SK-N-SH (cell line): ENCODE measurements around the gene TRIM47. TPM values are rescaled to one million over a fixed set of nuclear protein-coding genes. Genes with fewer than 3 reads are reported as not detected.

Source experiments
- CTCF ChIA-PET: fragments of 300-600, 350-600 bp; formaldehyde crosslinking; extraction: SDS; loops from one replicate; lab custom pipeline; 2021; lab: Yijun Ruan, JAX
- POLR2A ChIA-PET: fragments of 350-600 bp; sonication (Branson Sonifier 250); formaldehyde crosslinking; extraction: SDS; loops from one replicate; lab custom pipeline; 2020; ENCODE audit warnings: antibody characterized with exemption, inconsistent platforms; lab: Yijun Ruan, JAX
- DNase-seq: peaks from one replicate; pipeline ENCODE4 v3.0.0; 2012
- H2AFZ ChIP-seq: fragments of 200-600 bp; sonication (generic); 2 replicates; pipeline ENCODE4 v1.8.1; 2016; ENCODE audit warnings: antibody characterized with exemption, mild to moderate bottlenecking, low read depth
- H3F3A ChIP-seq: fragments of 200-600 bp; sonication (generic); replicated peaks from 2 replicates; pipeline ENCODE3; 2016; ENCODE audit warnings: antibody characterized with exemption, mild to moderate bottlenecking; ENCODE audit not compliant: insufficient read depth
- H3K27ac ChIP-seq, 2 experiments: fragments of 200-500 bp in 1 of 2; fragments of 200-600 bp in 1 of 2; sonication (Bioruptor generic) in 1 of 2; sonication (generic), shearing (Covaris generic) in 1 of 2; 2 replicates each; pipeline versions ENCODE4 v1.5.1 to v1.6.1; 2014 to 2016; ENCODE audit warnings: low read depth in 2 of 2, inconsistent platforms in 1 of 2, low read length in 1 of 2, mild to moderate bottlenecking in 1 of 2, mixed read lengths in 1 of 2
- H3K27me3 ChIP-seq: fragments of 200-600 bp; sonication (generic), shearing (Covaris generic); 2 replicates; pipeline ENCODE4 v1.6.1; 2016; ENCODE audit warnings: mixed run types; ENCODE audit not compliant: insufficient read depth
- H3K36me3 ChIP-seq, 2 experiments: fragments of 200-500 bp in 1 of 2; fragments of 200-600 bp in 1 of 2; sonication (Bioruptor generic) in 1 of 2; sonication (generic) in 1 of 2; replicated peaks in 1 of 2; 2 replicates each; pipeline versions ENCODE3 to v1.5.1; 2014 to 2016; ENCODE audit warnings: low read length in 1 of 2, mild to moderate bottlenecking in 1 of 2; ENCODE audit not compliant: insufficient read depth in 2 of 2, control insufficient read depth in 1 of 2
- H3K4me1 ChIP-seq, 2 experiments: fragments of 200-500 bp in 1 of 2; fragments of 200-600 bp in 1 of 2; sonication (Bioruptor generic) in 1 of 2; sonication (generic), shearing (Covaris generic) in 1 of 2; 2 replicates each; pipeline versions ENCODE4 v1.5.1 to v1.6.1; 2014 to 2016; ENCODE audit warnings: low read depth in 1 of 2, low read length in 1 of 2, mixed run types in 1 of 2; ENCODE audit not compliant: insufficient read depth in 2 of 2, control insufficient read depth in 1 of 2
- H3K4me2 ChIP-seq: fragments of 200-600 bp; sonication (generic), shearing (Covaris generic); 2 replicates; pipeline ENCODE4 v1.6.1; 2017; ENCODE audit warnings: mixed run types
- H3K4me3 ChIP-seq, 2 experiments: fragments of 200-500 bp in 1 of 2; fragments of 200-600 bp in 1 of 2; sonication (Bioruptor generic) in 1 of 2; sonication (generic), shearing (Covaris generic) in 1 of 2; 2 replicates each; pipeline versions ENCODE4 v1.5.1 to v1.8.1; 2014 to 2016; ENCODE audit warnings: low read depth in 2 of 2, inconsistent platforms in 1 of 2, low read length in 1 of 2, mild to moderate bottlenecking in 1 of 2, mixed read lengths in 1 of 2, moderate library complexity in 1 of 2
- H3K79me2 ChIP-seq: fragments of 200-600 bp; sonication (generic); 2 replicates; pipeline ENCODE4 v1.8.1; 2017; ENCODE audit warnings: mild to moderate bottlenecking; ENCODE audit not compliant: insufficient read depth
- H3K9ac ChIP-seq: fragments of 200-600 bp; sonication (generic); 2 replicates; pipeline ENCODE4 v1.6.1; 2017; ENCODE audit warnings: mixed run types
- H3K9me2 ChIP-seq: fragments of 200-600 bp; sonication (generic); 2 replicates; pipeline ENCODE4 v1.6.1; 2017; ENCODE audit warnings: mixed run types
- H3K9me3 ChIP-seq: fragments of 200-600 bp; sonication (generic); 2 replicates; pipeline ENCODE4 v1.6.1; 2017; ENCODE audit warnings: mixed run types, mild to moderate bottlenecking, moderate library complexity
- H4K20me1 ChIP-seq: fragments of 200-600 bp; sonication (generic); 2 replicates; pipeline ENCODE4 v1.6.1; 2017; ENCODE audit warnings: mild to moderate bottlenecking, mixed run types; ENCODE audit not compliant: insufficient read depth
- ELF1 ChIP-seq: IDR thresholded peaks from 2 replicates; pipeline ENCODE4 v1.4.0; 2012
- EP300 ChIP-seq, 2 experiments: IDR thresholded peaks; 2 replicates each; pipeline versions ENCODE4 v1.4.0 to v1.6.1; 2012; ENCODE audit warnings: borderline replicate concordance in 1 of 2, low read depth in 1 of 2, low read length in 1 of 2
- FOXJ3 ChIP-seq: sonication (generic); formaldehyde crosslinking; IDR thresholded peaks from 2 replicates; pipeline ENCODE4 v1.5.1; 2020; ENCODE audit warnings: mild to moderate bottlenecking, missing genetic modification reagents
- FOXM1 ChIP-seq: IDR thresholded peaks from 2 replicates; pipeline ENCODE4 v1.4.0; 2012; ENCODE audit warnings: low read depth, mild to moderate bottlenecking
- GABPA ChIP-seq: IDR thresholded peaks from 2 replicates; pipeline ENCODE4 v1.4.0; 2012; ENCODE audit warnings: low read depth, mild to moderate bottlenecking
- JUND ChIP-seq: IDR thresholded peaks from 2 replicates; pipeline ENCODE4 v1.4.0; 2012
- MEF2A ChIP-seq: IDR thresholded peaks from 2 replicates; pipeline ENCODE4 v1.4.0; 2012; ENCODE audit warnings: low read depth, borderline replicate concordance
- MXI1 ChIP-seq: IDR thresholded peaks from 2 replicates; pipeline ENCODE4 v1.6.1; 2012; ENCODE audit warnings: mild to moderate bottlenecking, low read depth, low read length, improper control_type of control experiment
- NFIC ChIP-seq: IDR thresholded peaks from 2 replicates; pipeline ENCODE4 v1.4.0; 2012; ENCODE audit warnings: borderline replicate concordance
- NRF1 ChIP-seq: IDR thresholded peaks from 2 replicates; pipeline ENCODE4 v1.6.1; 2012; ENCODE audit warnings: low read depth, mild to moderate bottlenecking, low read length
- RCOR1 ChIP-seq: fragments of 150-350 bp; IDR thresholded peaks from 2 replicates; pipeline ENCODE4 v1.6.1; 2017; ENCODE audit warnings: antibody characterized with exemption, low read length
- RFX5 ChIP-seq: IDR thresholded peaks from 2 replicates; pipeline ENCODE4 v1.6.1; 2012; ENCODE audit warnings: mild to moderate bottlenecking, improper control_type of control experiment, low read length
- RXRA ChIP-seq: IDR thresholded peaks from 2 replicates; pipeline ENCODE4 v1.4.0; 2012; ENCODE audit warnings: low read depth, mild to moderate bottlenecking, borderline replicate concordance
- SIN3A ChIP-seq: IDR thresholded peaks from 2 replicates; pipeline ENCODE4 v1.6.1; 2012; ENCODE audit warnings: low read depth, mild to moderate bottlenecking, low read length, moderate library complexity, borderline replicate concordance
- TAF1 ChIP-seq: IDR thresholded peaks from 2 replicates; pipeline ENCODE4 v1.6.1; 2012; ENCODE audit warnings: low read depth, mild to moderate bottlenecking, low read length, moderate library complexity, borderline replicate concordance
- TEAD4 ChIP-seq: IDR thresholded peaks from 2 replicates; pipeline ENCODE4 v1.4.0; 2012; ENCODE audit warnings: mild to moderate bottlenecking, borderline replicate concordance; ENCODE audit not compliant: insufficient read depth
- WGBS: methylation state at CpG from one replicate; pipeline ENCODE4 v1.1.6; 2017; ENCODE audit warnings: low lambda C conversion rate; 5-methylcytosine and 5-hydroxymethylcytosine counted together
- polyA plus RNA-seq, 3 experiments: library from polyadenylated mRNA; depleted of rRNA; stranded (reverse); fragments of >200 nt; gene quantifications; 2 replicates each; pipeline ENCODE4 v1.2.3, GENCODE V29; 2012
- TF ChIP-seq, protein P1 (sequence below): fragments of 150-350 bp; IDR thresholded peaks from 2 replicates; pipeline ENCODE4 v1.6.1; 2017; ENCODE audit warnings: antibody characterized with exemption, low read length, low read depth, borderline replicate concordance
- TF ChIP-seq, protein P2 (sequence below): IDR thresholded peaks from 2 replicates; pipeline ENCODE4 v1.4.0; 2012; ENCODE audit warnings: low read depth
- TF ChIP-seq, protein P3 (sequence below): IDR thresholded peaks from 2 replicates; pipeline ENCODE4 v1.4.0; 2012; ENCODE audit warnings: low read depth, borderline replicate concordance
- TF ChIP-seq, protein P4 (sequence below): fragments of 150-350 bp; IDR thresholded peaks from 2 replicates; pipeline ENCODE4 v1.6.1; 2016; ENCODE audit warnings: mild to moderate bottlenecking, low read depth, low read length

The TRIM47 gene
- polyA plus RNA-seq, 1 of the 3 experiments (the other 2 are of a cell fraction): 5.1 TPM

DNA sequence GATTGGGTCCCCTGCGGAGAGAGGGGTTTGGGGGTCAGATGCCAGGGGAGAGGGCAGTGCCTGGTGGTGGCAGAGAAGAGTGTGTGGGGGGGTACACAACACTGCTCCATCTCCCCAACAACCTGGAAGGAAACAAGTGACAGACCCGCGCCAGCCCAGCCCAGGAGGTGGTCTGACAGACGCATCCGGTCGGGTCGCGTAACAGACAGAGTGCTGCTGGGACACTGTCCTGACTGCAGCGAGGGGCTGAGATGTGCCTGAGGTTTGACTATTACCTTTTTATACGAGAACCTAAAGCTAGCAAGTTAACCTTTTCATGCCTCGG is 50.3 kb downstream of the TRIM47 start:
- Histone ChIP-seq H2AFZ (peak overlapping the region; percentile 80; the same call in 1 of the 2 replicates), H3K36me3 (peaks cover 0 to 22% of the 10 kb centered on the region in 2 experiments), H4K20me1 (no peaks in the 10 kb centered on the region), H3K79me2 (no peaks in the 10 kb centered on the region), H3K27me3 (no peaks in the 10 kb centered on the region), H3F3A (peaks cover 7% of the 10 kb centered on the region), H3K9ac (peak overlapping the region; percentile 30; the same call in 1 of the 2 replicates), H3K4me2 (peak overlapping the region; percentile 62), H3K4me3 (peak overlapping the region in 1 of 2 experiments; percentile 37; a peak in 2 of 4 replicates), H3K4me1 (peaks cover 5 to 28% of the 10 kb centered on the region in 2 experiments; a peak in 2 of 4 replicates), H3K9me2 (no peaks in the 10 kb centered on the region), H3K27ac (peak overlapping the region in 1 of 2 experiments; percentile 98; a peak in 2 of 4 replicates), H3K9me3 (no peaks in the 10 kb centered on the region)
- POLR2A ChIA-PET: interaction anchor here (0.6 to 3.3 kb wide), 13 partner anchors 8 to 74 kb away, joined by 3 to 39 read pairs (median 4); partner anchors contain the start of genes UNC13D and WBP2
- WGBS: 79% methylated on average over 11 of the region's 11 CpGs
- no peak for DNase-seq
- CTCF ChIA-PET: interaction anchor here (0.7 to 16.5 kb wide), 27 partner anchors 13 to 557 kb away, joined by 3 to 326 read pairs (median 6); partner anchors contain the start of genes GALK1, MIF4GD, MRPL38 and TRIM65
- TF ChIP-seq MXI1: no peak
- TF ChIP-seq, protein P1, sequence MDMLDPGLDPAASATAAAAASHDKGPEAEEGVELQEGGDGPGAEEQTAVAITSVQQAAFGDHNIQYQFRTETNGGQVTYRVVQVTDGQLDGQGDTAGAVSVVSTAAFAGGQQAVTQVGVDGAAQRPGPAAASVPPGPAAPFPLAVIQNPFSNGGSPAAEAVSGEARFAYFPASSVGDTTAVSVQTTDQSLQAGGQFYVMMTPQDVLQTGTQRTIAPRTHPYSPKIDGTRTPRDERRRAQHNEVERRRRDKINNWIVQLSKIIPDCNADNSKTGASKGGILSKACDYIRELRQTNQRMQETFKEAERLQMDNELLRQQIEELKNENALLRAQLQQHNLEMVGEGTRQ: 0 out of 2 replicates have a peak, but pooled peaks have one; percentile 4

DNA sequence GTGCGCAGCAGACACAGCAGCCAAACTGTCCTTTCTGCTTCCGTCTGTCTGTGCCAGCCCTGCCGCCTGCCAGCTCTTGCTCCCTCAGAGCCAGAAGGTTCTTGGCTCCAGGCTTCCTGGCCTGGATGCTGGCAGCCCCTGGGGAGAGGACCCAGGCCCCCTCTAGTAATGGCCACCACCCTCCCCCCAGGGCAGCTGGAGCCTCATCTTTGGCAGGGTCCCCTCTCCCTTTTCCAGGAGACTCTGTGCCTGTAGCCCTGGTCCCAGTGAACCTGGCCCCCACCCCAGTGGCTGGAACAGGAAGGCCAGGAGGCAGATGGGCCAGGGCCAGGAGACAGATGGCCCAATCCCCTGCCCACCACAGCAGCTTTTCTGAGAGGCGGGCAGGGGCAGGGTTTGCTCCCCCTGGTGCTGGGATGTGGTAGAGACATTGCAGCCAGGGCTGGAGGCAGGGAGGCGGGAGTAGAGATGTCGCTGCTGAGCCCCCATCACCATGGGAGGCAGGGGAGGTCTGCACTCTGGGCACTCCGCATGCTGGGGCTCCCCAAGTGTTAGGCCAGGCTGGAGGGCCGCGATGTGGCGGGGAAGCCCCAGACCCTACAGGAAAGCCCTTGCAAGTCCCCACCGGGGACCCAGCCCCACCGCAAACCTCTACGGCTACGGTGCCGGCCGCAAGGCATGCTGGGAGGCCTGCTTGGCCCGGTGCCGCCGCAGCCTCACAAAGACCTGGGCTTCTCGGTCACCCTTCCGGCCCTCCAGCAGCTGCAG is 50.9 kb downstream of the TRIM47 start:
- peak overlapping the region; percentile 62 for H3K4me2 ChIP-seq
- TF ChIP-seq MEF2A (no peak), TAF1 (no peak), TEAD4 (no peak), FOXJ3 (CRISPR knock-in tag) (no peak), EP300 (IDR thresholded peaks at IDR 0.05; ENCODE audit: borderline replicate concordance in 1 of 2, low read depth in 1 of 2, low read length in 1 of 2) (peak in 1 of 2 experiments; percentile 59; a peak in 3 of 4 replicates), SIN3A (peak; percentile 51; the same call in 1 of the 2 replicates), NFIC (peak; percentile 75), JUND (no peak), ELF1 (no peak), FOXM1 (no peak), RCOR1 (peak; percentile 5; the same call in 1 of the 2 replicates), RFX5 (no peak; the same call in 1 of the 2 replicates), NRF1 (no peak), RXRA (no peak), GABPA (no peak)
- TF ChIP-seq, protein P1: no peak
- TF ChIP-seq, protein P2, sequence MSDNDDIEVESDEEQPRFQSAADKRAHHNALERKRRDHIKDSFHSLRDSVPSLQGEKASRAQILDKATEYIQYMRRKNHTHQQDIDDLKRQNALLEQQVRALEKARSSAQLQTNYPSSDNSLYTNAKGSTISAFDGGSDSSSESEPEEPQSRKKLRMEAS: peak; percentile 51; the same call in 1 of the 2 replicates
- TF ChIP-seq, protein P3, sequence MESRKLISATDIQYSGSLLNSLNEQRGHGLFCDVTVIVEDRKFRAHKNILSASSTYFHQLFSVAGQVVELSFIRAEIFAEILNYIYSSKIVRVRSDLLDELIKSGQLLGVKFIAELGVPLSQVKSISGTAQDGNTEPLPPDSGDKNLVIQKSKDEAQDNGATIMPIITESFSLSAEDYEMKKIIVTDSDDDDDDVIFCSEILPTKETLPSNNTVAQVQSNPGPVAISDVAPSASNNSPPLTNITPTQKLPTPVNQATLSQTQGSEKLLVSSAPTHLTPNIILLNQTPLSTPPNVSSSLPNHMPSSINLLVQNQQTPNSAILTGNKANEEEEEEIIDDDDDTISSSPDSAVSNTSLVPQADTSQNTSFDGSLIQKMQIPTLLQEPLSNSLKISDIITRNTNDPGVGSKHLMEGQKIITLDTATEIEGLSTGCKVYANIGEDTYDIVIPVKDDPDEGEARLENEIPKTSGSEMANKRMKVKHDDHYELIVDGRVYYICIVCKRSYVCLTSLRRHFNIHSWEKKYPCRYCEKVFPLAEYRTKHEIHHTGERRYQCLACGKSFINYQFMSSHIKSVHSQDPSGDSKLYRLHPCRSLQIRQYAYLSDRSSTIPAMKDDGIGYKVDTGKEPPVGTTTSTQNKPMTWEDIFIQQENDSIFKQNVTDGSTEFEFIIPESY: no peak
- TF ChIP-seq, protein P4, sequence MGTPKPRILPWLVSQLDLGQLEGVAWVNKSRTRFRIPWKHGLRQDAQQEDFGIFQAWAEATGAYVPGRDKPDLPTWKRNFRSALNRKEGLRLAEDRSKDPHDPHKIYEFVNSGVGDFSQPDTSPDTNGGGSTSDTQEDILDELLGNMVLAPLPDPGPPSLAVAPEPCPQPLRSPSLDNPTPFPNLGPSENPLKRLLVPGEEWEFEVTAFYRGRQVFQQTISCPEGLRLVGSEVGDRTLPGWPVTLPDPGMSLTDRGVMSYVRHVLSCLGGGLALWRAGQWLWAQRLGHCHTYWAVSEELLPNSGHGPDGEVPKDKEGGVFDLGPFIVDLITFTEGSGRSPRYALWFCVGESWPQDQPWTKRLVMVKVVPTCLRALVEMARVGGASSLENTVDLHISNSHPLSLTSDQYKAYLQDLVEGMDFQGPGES: no peak

More for the DNA sequence above, 50.9 kb downstream of the TRIM47 start:
- peaks cover 5 to 33% of the 10 kb centered on the region in 2 experiments; a peak in 2 of 4 replicates for H3K4me1 ChIP-seq
- H3K9ac ChIP-seq: peak overlapping the region; percentile 30; the same call in 1 of the 2 replicates
- peak overlapping the region; percentile 10 to 98; a peak in 3 of 4 replicates for H3K27ac ChIP-seq
- H3K9me3 ChIP-seq: no peaks in the 10 kb centered on the region
- no peaks in the 10 kb centered on the region for H3K27me3 ChIP-seq
- no peaks in the 10 kb centered on the region for H4K20me1 ChIP-seq
- peak; percentile 99 for DNase-seq
- peaks cover 7% of the 10 kb centered on the region for H3F3A ChIP-seq
- no peaks in the 10 kb centered on the region for H3K9me2 ChIP-seq
- POLR2A ChIA-PET: interaction anchor here (0.5 to 3.3 kb wide), 16 partner anchors 9 to 292 kb away, joined by 3 to 39 read pairs (median 4); partner anchors contain the start of genes GALK1, UNC13D and WBP2
- H2AFZ ChIP-seq: peak overlapping the region; percentile 80; the same call in 1 of the 2 replicates
- CTCF ChIA-PET: interaction anchor here (0.6 to 16.5 kb wide), 37 partner anchors 12 to 557 kb away, joined by 3 to 326 read pairs (median 5); partner anchors contain the start of genes GALK1, MIF4GD, MRPL38 and TRIM47
- H3K4me3 ChIP-seq: peak overlapping the region; percentile 18 to 37; a peak in 3 of 4 replicates
- H3K79me2 ChIP-seq: no peaks in the 10 kb centered on the region
- WGBS: 56% methylated on average over 5 of the region's 21 CpGs
- H3K36me3 ChIP-seq: peaks cover 0 to 26% of the 10 kb centered on the region in 2 experiments
